DLD1 (cell line): ENCODE data around the gene NFIB.

Experiments used
- in situ Hi-C: cut with HindIII; loops from 2 replicates; pipeline ENCODE4 v1.10.0; 2017; ENCODE audit warnings: low sequenced_read_pairs

Gene NFIB

DNA sequence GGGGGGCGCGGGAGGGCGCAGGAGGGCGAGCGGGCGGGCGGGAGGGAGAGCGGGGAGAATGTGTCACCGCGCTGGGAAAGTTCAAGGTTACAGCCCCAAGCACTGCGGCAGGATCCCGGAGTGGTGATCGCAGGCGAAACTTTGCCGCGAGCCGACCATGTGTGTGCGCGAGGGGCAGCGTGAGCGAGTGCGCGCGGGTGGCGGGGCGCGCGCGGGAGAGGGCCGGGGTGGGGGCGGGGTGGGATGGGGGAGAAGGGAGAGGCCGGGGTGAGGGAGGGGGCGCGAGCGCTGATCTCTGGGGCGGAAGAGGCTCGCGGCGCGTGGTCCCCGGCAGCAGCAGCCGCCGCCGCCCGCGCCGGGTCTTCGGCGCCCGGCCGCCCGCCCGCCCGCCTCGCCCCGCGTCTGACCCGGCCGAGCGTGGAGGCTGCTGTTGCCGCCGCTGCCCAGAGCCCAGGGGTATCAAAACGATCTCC lies at the start of gene NFIB:
NFIB (minus strand) TSS at position 191 of the 473 bp plus-strand sequence. CDS start 630 bp downstream, outside the sequence.
- in situ Hi-C loops = no loop called here

DNA sequence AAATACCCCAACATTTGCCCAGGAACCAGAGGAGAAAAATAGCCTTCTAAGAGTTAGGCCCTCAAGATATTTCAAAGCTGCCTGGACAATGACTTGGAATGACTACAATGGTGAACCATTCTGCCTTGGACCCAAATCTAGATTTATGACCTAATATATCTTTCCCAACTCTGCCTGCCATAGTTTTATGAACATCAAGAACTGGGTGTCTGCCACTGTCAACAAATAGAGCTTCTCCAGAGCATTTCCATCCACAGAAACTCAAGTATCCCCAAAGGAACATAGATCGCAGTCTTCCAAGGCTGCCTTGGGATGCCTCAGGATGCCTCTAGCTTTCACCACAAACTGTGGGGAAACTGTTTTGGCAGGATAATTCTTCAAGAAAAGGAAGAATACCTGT lies 48.2 kb upstream of the NFIB start:
- in situ Hi-C loops = no loop called here

DNA sequence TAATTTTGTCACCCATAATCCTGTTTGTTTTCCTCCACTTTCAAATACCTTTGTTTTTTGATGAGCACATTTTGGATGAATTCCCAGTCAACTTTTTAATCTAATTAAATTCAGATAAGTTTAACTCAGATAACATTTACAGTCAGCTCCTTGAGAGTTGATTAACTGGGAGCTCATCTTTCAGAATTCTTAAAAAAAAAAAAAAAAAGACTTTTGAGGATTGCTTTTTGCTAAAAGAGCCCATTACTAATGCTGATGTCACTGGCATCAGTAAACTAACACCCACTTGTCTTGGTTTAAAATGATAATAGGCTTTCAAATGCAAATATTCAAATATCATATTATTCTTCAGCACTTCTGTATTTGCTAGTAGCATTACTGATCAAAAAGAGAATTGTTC lies 47.1 kb upstream of the NFIB start:
- in situ Hi-C loops = no loop called here

DNA sequence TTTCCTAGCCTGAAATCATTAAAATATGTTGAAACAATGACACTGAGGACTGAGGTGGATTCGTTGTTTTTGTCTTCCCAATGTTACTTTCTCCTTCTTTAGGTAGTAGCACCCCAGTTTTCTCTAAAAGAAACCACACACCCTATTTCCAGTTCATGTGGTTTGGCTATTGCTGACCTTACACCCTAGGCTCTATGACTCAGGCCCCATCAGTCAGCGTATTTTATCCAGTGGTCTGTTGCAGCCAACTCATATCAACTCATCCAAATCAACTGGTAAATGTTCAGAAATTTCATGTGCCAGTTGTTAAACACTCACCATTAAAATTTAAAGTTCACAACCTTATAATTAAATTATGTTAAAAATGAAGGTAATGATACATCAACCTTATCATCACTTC lies 44.6 kb upstream of the NFIB start:
- in situ Hi-C loops = no loop called here

DNA sequence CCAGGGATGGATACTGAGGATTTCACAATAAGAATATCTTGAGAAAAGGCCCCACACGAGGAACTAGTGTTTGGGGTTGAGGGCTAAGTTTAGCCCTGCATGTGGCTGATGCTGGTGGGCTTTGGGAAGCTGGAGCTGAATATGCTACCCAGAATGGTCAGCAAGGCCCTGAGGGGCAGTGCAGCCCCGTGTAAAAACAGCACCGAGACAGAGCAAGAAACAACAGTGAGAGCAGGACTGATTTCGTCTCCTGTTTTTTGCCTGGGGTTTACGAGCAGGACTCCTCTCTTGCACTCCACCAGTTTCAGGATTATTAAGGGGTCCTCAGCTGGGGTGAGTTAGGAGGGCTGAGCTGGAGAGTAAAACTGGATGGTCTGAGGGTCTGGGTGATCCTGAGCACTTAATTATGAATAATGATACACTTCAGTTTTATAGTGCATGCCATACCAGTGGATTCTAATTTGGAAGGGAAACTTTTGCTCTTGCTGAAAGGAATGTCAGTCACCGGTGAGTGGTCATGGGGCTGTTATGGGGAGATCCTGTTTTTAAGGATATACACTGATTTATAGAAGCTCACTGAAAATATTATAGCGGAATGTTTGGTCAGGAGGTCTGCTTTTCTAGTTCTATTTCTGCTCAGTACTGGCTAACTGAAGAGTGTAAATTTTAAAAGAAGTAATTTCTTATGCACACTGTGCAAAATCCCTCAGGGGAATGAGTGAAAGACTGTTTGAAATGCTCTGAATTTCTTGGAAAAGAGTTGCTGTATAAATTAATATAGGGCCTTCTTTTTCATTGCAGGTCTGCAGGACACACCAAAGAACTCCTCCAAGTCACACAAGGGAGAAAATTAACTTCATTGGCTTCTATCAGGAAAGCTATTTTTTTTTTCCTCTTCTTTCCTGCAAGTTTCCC lies 42.7 kb upstream of the NFIB start:
- in situ Hi-C loops = no loop called here

DNA sequence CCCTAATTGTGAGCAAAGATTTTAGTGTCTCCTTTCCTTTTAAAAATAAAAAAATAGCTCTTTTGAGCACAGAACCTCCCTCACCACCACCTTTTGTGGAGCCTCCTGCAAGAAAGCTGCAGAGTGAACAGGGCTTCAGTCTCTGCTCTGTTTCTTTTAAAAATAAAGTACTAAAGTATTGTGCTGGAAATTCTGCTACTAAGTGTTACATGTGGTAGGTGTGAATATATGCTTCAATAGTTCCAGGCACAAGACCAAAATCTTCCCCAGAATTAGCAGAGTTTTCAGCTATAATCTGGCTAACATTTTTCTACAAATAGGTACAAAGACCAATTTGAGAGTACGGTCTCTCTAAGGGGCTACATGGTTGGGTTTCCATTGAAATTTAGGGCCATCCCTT lies 40.3 kb upstream of the NFIB start:
- in situ Hi-C loops = no loop called here

DNA sequence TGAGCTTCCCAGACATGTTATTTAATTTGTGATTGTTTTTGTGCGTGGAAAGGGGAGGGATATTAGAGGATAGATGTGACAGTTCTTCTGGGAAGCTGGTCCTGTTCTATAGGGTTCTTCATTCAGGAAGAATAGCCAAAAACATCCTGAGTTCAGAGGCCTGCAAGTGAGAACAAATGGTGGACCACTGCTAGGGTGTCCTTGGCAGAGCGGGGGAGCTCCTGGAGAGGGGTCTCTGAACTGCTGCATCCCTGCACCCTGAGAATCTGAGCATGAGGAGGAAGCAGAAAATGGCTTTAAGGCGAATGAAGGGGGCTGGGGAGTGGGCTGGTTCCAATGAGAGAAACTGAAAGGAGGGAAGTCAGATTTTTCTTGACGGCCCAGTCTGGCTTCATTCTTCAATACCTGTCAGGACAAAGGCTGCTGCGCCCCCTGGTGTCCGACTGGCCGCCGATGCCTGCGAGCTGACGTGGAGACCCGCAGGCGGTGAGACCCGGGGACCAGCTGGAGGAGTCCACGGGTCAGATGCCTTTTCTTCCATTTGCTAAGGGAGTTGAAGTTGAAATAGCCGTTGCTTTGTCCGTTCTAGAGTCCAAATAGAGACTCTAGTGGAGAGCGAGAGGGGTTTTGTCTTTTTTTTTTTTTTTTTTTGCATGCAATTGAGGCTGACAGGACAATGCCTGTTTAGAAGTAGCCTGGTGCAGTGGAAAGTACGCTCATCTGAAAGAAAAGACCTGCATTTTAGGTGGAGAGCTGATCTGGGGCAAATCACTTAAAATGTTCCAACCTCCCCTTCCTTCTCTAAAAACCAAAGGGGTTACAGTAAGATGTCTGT lies 39.5 kb upstream of the NFIB start:
- in situ Hi-C loops = no loop called here

DNA sequence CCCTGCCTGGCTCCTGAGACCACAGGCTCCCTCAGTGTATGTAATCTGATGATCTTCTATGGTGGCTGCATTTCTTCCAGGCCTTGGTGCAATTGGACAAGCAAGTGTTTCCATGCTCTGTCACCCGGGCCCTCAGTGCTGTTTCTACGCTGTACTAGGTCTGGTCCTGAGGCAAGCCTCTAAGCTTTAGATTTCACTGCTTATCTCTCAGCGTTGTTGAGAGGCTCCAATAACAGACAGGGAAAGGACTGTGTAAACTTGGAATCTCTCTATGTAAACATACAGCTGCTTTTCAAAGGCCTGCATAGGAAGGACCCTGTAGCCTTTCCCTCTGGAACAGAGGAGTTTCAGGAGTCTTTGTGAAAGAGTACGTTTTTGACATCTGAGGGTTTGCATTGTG lies 38.6 kb upstream of the NFIB start:
- in situ Hi-C loops = no loop called here

DNA sequence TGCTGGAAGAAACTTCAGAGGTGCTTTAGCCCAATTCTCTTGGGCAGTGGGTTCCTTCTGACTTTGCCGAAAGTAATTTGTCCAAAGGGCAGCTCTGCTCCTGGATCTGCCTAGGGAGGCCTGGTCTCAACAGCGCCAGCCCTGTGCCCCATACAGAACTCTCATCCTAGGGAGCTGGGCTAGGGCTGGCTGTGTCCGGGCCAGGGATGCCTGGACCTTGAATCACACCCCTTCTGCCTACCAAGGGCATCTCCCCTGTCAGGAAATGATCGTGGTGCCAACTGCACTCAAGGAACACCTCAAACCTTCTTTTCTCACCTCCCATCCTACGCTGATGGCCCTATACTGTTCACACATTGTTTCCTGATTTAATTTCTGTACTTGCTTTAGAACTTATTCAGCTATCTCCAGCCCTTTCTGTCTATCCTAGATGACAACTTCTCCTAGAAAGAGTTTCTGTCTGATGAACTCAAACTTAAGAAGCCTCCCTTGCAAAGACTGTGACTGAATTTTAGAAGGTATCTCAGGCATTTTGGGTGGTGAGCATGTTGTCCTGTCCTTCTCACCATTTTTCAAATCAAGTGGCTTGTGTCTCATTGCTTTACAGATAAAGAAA lies 37.4 kb upstream of the NFIB start:
- in situ Hi-C loops = no loop called here

DNA sequence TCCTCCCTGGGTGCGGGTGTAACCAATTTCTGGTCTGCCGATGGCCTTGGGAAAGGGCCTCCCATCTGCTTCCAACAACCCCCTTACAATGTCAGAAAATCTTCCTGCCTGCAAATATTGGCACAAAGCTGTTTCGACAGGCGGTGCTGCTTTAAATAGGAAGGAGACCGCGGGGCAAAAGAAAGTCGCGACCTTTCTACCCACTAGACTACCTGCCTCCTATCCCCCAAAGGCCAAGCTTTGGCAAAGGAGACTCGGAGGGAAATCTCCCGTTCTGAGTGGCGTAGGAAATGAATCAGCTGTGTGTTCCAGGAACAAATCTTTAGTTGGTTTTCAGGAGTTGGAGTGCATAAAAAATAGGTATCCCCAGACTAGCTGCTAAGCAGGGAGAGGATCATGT lies 36.8 kb upstream of the NFIB start:
- in situ Hi-C loops = no loop called here

DNA sequence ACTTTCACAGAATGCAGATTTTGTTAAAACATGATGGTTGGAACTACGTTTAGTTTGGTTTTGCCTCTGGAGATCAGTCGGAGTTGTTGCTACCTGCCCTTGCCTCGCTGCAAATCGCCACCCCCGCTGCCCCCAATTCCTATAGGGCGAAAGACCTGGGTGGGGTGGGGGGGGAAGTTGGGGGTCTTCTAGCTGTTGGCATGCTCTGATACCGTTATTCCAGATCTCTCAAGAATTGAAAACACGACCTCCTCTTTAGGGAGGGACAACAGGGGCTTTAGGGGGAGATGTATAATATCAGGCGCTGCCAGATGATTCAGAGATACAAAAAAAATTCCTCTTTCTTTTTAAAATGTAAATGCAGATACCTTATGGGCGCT lies 36.4 kb upstream of the NFIB start:
- in situ Hi-C loops = no loop called here

DNA sequence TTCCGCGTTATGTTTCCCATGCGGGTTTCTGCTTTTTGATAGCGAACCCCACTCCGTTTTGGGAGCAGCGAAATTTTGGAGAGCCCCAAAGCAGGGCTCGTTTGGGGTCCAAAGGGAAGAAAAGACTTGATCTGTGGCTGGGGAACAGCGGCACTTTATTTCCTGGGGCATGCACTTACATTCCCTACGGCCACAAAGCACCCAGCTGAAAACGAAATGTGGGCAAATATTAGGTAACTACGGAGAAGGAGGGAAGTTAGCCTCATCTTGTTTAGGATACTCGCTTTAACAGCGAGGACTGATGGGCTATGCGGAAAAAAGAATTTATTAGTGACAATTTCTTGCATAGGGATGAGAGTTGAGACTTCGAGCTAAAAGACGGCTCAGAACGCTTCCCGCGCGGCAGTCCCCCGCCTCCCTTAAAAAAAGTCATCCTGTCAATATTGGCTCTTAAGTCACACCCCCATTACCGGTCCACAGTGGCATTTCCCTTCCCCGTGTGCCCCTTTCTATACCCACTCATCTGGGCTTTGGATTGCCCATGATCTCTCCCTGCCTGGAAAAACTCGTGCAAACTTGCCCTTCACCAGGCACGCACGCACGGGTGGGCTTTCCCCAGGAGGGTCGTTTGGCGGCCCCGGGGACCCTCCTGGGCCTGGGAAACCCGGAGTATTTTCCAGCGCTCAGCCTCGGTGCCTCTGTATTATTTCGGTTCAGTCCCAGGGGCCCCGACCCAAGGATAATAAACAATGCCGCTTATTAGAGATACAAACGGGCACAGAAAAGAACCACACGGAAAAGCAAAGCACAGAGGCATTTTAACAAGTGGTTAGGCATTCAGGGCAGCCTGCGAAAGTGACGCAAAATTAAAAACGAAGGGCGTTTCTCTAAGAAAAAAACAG lies 35.8 kb upstream of the NFIB start:
- in situ Hi-C loops = no loop called here

DNA sequence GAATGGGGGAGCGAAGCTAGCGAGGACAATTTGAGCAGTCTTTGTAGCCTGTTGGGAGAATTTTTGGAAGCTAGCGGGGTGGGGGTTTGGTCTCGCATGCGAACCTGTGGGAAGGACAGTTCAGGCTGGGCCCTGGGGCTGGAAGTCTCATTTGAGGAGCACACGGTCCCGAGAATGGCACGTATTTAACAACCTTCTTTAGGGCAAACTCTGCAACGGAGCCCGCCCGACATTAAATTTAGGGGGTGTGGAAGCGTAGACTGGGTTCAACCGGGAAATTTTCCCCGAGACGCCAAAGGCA lies 35.2 kb upstream of the NFIB start:
- in situ Hi-C loops = no loop called here

DNA sequence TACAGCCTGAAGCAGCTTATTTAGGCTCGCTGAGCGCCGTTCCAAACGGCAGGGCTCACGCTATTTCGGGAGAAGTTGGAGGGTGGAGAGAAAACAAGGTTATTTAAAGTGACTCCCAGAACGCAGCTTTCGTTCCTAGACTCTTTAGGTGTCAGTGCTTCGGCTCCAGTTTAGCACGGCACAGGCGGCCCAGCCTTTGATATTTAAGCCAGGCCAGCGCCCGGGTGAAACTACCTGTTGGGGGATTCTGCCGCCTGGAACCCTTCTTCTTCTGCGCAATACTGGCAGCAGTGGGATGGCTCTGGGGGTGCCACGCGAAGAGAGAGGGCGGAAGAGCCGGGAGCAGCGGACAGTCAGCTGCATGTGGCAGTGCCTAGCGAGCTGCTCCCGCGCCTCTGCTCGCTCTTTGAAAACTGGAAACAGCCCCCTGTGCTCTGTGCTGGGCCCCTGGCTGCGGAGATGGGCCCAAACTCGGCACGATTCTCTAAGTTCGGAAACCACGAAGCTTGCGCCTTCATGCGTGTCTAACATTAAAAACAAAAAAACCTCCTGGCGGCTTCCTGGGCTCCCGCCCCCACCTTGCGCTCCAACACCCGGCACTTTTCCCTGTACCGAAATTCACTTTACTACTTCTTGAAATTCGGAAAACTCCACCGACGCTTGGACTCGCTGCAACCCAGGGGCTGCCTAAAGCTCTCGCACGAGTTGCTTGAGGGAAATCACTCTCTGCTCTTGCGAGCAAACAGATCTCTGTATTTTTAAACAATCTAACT lies 34.6 kb upstream of the NFIB start:
- in situ Hi-C loops = no loop called here

DNA sequence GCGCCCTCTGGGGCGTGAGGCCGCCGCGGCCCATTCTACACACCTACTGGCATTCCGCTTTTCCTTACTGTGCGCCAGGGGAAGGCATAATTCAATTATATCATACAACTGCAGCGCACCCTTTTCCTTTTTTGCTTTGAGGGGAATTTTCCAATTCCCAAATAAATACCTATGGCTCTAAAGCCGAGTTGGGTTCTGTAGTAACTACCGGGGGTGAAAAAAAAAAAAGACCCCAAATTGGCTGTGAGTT lies 34.1 kb upstream of the NFIB start:
- in situ Hi-C loops = no loop called here

DNA sequence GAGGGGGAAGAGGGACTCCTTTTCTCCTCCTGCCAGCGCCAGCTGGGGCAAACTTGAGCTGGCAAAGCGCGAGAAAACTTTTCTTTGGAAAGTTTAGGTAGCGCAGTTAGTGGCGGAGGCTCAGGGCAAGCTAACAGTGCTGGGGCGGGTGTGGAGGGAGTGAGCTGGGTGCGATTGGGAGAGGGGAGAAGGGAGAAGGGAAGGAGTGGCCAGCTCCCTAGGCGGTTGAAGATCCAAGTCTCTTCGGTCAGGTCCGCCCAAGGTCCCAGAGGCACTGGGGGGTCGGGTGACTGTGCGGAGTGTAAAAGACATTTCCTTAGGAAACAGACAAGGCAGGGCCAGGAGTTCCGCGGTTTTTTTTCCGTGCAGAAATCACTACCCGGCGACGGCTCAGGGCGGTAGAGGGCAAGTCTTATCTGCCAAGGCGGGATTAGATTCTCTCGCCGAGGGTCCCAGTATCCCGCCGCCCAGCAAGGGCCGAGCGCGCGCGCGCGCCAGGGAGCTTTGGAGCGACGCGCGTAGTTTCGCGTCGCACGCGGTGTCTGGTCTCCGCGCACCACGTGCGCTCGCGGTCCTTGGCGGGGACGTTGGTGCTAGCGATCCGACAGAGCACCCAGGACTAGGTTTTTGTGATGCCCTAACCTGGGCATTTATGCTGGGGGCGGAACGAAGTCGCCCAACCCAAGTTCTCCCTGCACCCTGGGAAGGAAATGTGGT lies 33.6 kb upstream of the NFIB start:
- in situ Hi-C loops = no loop called here

DNA sequence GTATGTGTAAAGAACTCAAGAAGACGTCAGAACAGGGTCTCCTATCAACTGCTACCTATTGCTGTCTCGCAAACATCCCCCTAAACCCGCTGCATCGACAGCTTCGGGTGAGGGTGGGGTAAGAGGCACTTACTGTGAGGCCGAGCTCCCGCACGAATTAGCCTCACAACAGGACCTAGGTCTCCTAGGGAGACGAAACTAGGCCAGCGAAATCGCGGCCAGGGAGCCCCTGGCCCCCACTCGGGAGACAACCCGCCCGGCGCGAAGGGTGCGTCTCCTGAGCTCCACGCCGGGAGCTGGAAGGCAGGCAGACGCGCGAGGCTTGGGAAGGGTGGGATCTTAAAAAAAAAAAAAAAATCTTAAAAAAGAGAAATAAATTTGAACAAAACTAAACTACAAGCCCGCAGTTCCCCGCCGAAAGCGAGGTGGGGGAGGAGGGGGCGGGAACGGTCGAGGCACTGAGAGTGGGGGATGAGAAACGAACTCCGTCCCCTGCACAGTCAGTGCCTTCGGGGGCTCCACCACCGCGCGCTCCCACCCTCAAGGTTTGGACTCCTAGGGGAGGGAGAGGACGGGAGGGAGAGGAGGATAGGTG lies 33.0 kb upstream of the NFIB start:
- in situ Hi-C loops = no loop called here

DNA sequence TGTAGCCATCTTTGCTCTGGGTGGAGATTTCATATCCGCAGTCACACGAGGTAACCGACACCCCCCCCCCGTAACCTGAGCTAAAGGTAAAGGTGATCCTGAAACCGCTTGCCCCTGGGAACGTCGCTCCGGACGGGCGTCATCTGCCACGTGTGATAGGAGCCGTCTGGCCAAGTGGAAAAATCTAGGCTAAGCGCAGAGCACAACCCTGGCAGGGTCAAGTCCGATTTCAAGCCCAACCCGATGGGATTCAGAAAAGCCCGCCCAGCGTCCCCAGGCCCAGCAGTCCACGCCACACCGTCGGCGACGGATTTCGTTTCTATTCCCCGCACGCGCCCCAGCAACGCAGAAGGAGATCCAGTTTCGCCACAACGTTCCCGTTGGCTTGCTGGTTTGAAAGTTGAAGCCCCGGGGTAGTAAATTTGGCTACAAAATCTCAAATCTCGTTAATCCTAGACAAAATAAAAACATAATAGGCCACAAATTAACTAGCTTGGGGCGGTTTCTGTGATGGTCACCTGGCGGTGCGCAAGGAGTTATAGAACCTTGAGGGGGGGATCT lies 32.4 kb upstream of the NFIB start:
- in situ Hi-C loops = no loop called here
